Ovary (tissue), 9 donors: ENCODE measurements around the gene DGUOK. TPM values are rescaled to one million over a fixed set of nuclear protein-coding genes. Genes with fewer than 3 reads are reported as not detected.
"Not testable (repeated sequence)": the region's sequence is repeated elsewhere in the genome, so short reads cannot be mapped to it uniquely, and the experiment has no call there.

Source experiments
- DNase-seq, 5 donors: peaks; one replicate each; pipeline ENCODE4 v3.0.0-alpha.2; 2019 to 2020
- H3K27ac ChIP-seq, 2 donors: fragments of 200-600 bp; one replicate each; pipeline versions ENCODE4 v1.5.1 to v1.8.0; 2019 to 2022
- H3K27me3 ChIP-seq: fragments of 200-600 bp; one replicate; pipeline ENCODE4 v1.8.0; 2022
- H3K36me3 ChIP-seq: fragments of 200-600 bp; sonication (generic); one replicate; pipeline ENCODE4 v1.5.1; 2019
- H3K4me1 ChIP-seq: one replicate; pipeline ENCODE4 v1.8.1; 2013; ENCODE audit warnings: mild to moderate bottlenecking, moderate library complexity; ENCODE audit not compliant: insufficient read depth
- H3K4me3 ChIP-seq: fragments of 200-600 bp; sonication (generic); one replicate; pipeline ENCODE4 v1.5.1; 2017
- H3K9me3 ChIP-seq, 2 donors: fragments of 200-600 bp in 1 of 2; sonication (generic) in 1 of 2; one replicate each; pipeline versions ENCODE4 v1.5.1 to v1.8.1; 2013 to 2019; ENCODE audit warnings: mild to moderate bottlenecking in 1 of 2, moderate library complexity in 1 of 2
- EP300 ChIP-seq: sonication (generic); formaldehyde crosslinking; IDR thresholded peaks from one replicate; pipeline ENCODE4 v1.6.1; 2017; ENCODE audit warnings: antibody characterized with exemption
- POLR2A ChIP-seq: fragments of 450-650 bp; IDR thresholded peaks from one replicate; pipeline ENCODE4 v1.6.1; 2017; ENCODE audit warnings: antibody characterized with exemption, mild to moderate bottlenecking, moderate library complexity
- WGBS, 3 donors: extraction: QIAGEN DNeasy Blood & Tissue Kit in 1 of 3; methylation state at CpG; one replicate each; pipeline versions ENCODE4 v1.1.5 to v1.1.7; 2013 to 2017; 5-methylcytosine and 5-hydroxymethylcytosine counted together
- intact Hi-C, 4 donors: fragments of 100-400 bp; cut with DNase I; formaldehyde crosslinking; loops; one replicate each; pipeline versions ENCODE4 v1.11.0 to v1.15.1; 2022 to 2023
- polyA plus RNA-seq, 2 donors: library from polyadenylated mRNA; stranded (reverse); fragments of 200-250 nt in 1 of 2; fragments of 350-450 nt in 1 of 2; fragmentation: Illumina TruSeq in 1 of 2; extraction: RNeasy Lipid Tissue Mini Kit (QIAGEN cat#74804) in 1 of 2; gene quantifications; one replicate each; pipeline ENCODE4 v1.2.3, GENCODE V29; 2013 to 2014
- total RNA-seq, 7 donors: library from RNA; depleted of rRNA in 2 of 7; stranded (reverse); fragments of >200 nt in 2 of 7; fragmentation: NEBNext Ultra II Directional in 3 of 7; extraction: Animal tissue kit (Norgen Biotek cat#: 25700) in 3 of 7; gene quantifications; one replicate each; pipeline versions ENCODE4 v1.1.0 to v1.2.4, GENCODE V29; 2016 to 2023
- TF ChIP-seq, protein P1 (sequence below), 3 donors: fragments of 450-650 bp in 2 of 3; fragments of 200-600 bp in 1 of 3; IDR thresholded peaks; one replicate each; pipeline versions ENCODE4 v1.5.1 to v1.8.0; 2016 to 2022; ENCODE audit warnings: antibody characterized with exemption in 3 of 3, mild to moderate bottlenecking in 1 of 3
- donor health status: DM: no; HTN: no; CAD: no; lungs with moderate emphysema.
- donor health status: DM: no; HTN: no; CAD: no.
- donor health status: Bipolar disorder and iron deficiency.
- donor health status: DM: yes; HTN: yes; CAD: no.
- donor health status: DM: no; HTN: no; CAD: no.
- donor health status: DM: yes; HTN: yes; CAD: no.

Gene DGUOK
- total and polyA plus RNA-seq, 9 donors, result 45.8 to 84.1 (median 57.4) TPM

DNA sequence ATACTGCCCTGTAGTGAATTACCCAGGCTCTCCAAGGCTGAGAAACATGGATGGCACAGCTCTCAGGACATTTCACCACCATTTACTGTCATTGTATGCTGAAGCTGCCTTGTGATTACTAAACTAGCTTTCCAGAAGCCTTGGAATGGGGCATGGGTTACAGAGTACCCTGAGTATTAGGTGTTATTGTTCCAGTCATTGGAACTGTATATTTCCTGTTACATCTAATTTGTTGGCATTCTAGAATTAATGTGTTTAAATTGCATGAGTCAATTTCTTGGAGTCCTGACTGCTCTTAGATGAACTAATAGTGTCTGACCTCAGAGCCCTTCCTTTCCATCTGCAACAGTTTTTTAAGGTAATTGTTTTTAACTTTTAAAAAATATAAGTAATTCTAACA, 9.0 kb downstream of the DGUOK start:
- intact Hi-C loops, result no loop called here
- no peaks in the 10 kb centered on the region for H3K27me3 ChIP-seq
- TF ChIP-seq POLR2A (no peak), EP300 (no peak)
- TF ChIP-seq, protein P1, sequence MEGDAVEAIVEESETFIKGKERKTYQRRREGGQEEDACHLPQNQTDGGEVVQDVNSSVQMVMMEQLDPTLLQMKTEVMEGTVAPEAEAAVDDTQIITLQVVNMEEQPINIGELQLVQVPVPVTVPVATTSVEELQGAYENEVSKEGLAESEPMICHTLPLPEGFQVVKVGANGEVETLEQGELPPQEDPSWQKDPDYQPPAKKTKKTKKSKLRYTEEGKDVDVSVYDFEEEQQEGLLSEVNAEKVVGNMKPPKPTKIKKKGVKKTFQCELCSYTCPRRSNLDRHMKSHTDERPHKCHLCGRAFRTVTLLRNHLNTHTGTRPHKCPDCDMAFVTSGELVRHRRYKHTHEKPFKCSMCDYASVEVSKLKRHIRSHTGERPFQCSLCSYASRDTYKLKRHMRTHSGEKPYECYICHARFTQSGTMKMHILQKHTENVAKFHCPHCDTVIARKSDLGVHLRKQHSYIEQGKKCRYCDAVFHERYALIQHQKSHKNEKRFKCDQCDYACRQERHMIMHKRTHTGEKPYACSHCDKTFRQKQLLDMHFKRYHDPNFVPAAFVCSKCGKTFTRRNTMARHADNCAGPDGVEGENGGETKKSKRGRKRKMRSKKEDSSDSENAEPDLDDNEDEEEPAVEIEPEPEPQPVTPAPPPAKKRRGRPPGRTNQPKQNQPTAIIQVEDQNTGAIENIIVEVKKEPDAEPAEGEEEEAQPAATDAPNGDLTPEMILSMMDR (IDR thresholded peaks at IDR 0.05), result no peak
- no peaks in the 10 kb centered on the region for H3K36me3 ChIP-seq
- no peak overlapping the region for H3K4me3 ChIP-seq
- H3K9me3 ChIP-seq, result no peaks in the 10 kb centered on the region
- H3K4me1 ChIP-seq, result peaks cover 5% of the 10 kb centered on the region
- H3K27ac ChIP-seq, result no peak overlapping the region
- no peak for DNase-seq

- 85 to 90% (median 88%) methylated on average over 4 of the region's 4 CpGs for WGBS, 3 donors
- no peak for TF ChIP-seq POLR2A
- TF ChIP-seq EP300, result no peak
- TF ChIP-seq, protein P1 (IDR thresholded peaks at IDR 0.05), result no peak
- peaks cover 8% of the 10 kb centered on the region for H3K4me1 ChIP-seq
- no peaks in the 10 kb centered on the region for H3K9me3 ChIP-seq
- H3K4me3 ChIP-seq, result no peak overlapping the region
- no peaks in the 10 kb centered on the region for H3K27me3 ChIP-seq
- no peak overlapping the region for H3K27ac ChIP-seq
- H3K36me3 ChIP-seq, result no peaks in the 10 kb centered on the region
- intact Hi-C loops, result no loop called here
- no peak for DNase-seq
Observed at GRCh38 chr2:73937103-73937885, 10.6 kb downstream of the DGUOK start.

GRCh38 chr2:73937899-73938298, 11.2 kb downstream of the DGUOK start:
- H3K36me3 ChIP-seq, result no peaks in the 10 kb centered on the region
- TF ChIP-seq POLR2A, result no peak
- no peak for TF ChIP-seq EP300
- TF ChIP-seq, protein P1 (IDR thresholded peaks at IDR 0.05), result no peak
- no peak overlapping the region for H3K4me3 ChIP-seq
- DNase-seq, result no peak
- no peaks in the 10 kb centered on the region for H3K27me3 ChIP-seq
- no peak overlapping the region for H3K27ac ChIP-seq
- H3K4me1 ChIP-seq, result peaks cover 8% of the 10 kb centered on the region
- H3K9me3 ChIP-seq, result no peaks in the 10 kb centered on the region
- intact Hi-C loops, result no loop called here

DNA sequence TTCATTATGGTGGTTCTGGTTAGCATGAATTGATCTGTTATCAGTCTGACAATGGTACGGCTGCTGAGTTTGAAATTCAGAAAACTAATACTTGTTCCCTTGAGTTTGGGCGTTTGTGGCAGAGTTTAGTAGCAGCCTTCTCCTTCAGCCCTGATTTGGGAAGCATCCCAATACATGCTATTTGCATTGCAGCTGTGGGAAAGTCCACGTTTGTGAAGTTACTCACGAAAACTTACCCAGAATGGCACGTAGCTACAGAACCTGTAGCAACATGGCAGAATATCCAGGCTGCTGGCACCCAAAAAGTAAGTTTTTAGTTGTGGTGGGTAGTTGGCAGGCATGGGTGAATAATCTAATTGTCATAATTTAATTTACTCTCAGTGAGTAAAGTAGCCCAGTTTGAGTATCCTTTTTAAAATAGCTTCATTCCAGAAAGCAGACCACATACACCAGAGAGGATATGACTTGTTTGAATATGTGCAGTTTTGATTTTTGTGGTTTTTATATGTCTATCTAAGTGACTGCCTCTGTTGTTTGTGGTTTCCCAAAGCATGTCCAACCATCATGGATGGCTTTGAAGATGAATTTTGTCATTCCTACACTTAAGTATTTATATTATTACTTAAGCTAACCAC, 12.2 kb downstream of the DGUOK start:
- H3K27ac ChIP-seq, result no peak overlapping the region

DNA sequence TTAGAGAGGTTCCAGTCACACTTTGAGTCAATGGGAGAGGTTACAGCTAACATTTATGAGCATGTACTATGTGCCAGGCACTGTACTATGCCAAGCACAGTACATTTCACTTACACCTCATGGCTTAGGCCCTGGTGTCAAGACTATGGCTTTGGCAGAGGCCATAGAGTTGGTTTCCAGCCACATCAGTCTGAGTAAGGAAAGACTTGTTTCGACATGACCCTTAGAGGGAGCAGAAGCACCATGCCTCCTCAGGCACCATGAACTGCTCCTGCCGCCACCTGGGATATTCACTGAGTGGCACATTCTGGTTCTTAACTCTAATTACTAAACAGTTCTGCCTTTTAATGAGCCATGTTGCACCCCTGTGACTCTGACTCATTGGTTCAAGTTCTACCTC, 12.7 kb downstream of the DGUOK start:
- Histone ChIP-seq H3K27ac (no peak overlapping the region), H3K9me3 (no peaks in the 10 kb centered on the region), H3K36me3 (no peaks in the 10 kb centered on the region), H3K4me3 (no peak overlapping the region), H3K27me3 (no peaks in the 10 kb centered on the region), H3K4me1 (peaks cover 8% of the 10 kb centered on the region)
- no peak for TF ChIP-seq POLR2A
- TF ChIP-seq EP300, result no peak
- TF ChIP-seq, protein P1 (IDR thresholded peaks at IDR 0.05), result no peak
- 90 to 97% (median 96%) methylated on average over 2 of the region's 2 CpGs for WGBS, 3 donors
- no peak for DNase-seq
- intact Hi-C loops, result no loop called here

More for the DNA sequence above, 12.2 kb downstream of the DGUOK start:
- no peak for TF ChIP-seq EP300
- TF ChIP-seq POLR2A, result no peak
- no peaks in the 10 kb centered on the region for H3K27me3 ChIP-seq
- peaks cover 8% of the 10 kb centered on the region for H3K4me1 ChIP-seq
- no peaks in the 10 kb centered on the region for H3K9me3 ChIP-seq
- DNase-seq, result no peak
- no peaks in the 10 kb centered on the region for H3K36me3 ChIP-seq
- intact Hi-C loops, result no loop called here
- no peak overlapping the region for H3K4me3 ChIP-seq
- 68 to 77% (median 68%) methylated on average over 5 of the region's 5 CpGs for WGBS, 3 donors

DNA sequence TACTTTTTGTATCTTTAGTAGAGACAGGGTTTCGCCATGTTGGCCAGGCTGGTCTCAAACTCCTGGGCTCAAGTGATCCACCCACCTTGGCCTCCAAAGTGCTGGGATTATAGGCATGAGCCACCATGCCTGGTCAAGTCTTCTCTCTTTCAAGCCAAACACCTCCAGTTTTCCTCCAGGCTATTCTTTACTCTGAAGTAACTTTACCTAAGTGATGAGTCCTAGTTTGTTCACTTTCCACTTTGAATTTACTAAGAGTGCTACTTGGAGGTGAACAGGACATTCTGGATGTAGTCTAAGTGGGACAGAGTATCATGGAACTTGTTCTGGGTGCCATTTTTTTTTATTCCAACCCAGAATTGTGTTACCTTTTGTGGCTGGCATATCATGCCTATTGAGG, 13.4 kb downstream of the DGUOK start:
- H3K36me3 ChIP-seq, DNase-seq, H3K27ac ChIP-seq, H3K4me3 ChIP-seq, H3K4me1 ChIP-seq, H3K27me3 ChIP-seq, intact Hi-C loops, H3K9me3 ChIP-seq: not testable (repeated sequence)
- 94 to 100% (median 95%) methylated on average over 1 of the region's 1 CpG for WGBS, 3 donors
